ENCODE results near the gene LMX1B. TPM values are rescaled to one million over a fixed set of nuclear protein-coding genes. Genes with fewer than 3 reads are reported as not detected.

The LMX1B gene
- total RNA-seq, 1 experiment from 2014 or later: 2.6 TPM

DNA sequence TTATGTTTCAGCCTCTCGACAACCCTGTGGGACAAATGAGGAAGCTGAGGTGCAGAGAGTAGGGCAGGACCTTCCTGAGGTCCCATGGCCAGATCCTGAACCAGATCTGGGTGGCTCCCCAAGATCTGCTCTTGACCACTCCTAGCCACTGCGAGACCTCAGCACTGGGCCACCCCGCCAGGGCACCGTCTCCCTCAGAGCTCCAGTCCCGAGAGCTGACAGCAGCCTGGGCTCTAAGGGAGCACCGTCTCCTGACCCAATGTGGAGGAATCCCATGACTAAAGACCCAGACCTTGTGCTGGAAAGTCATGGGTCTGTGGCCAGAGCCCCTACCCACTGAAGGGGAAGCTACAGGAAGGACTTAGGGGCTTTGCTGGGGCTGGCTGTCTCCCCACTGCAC lies 4.5 kb upstream of the LMX1B start:
- BruUV-seq (replicated peaks): no TSS peak
- Histone ChIP-seq H3K4me1 (ENCODE audit: control insufficient read depth, insufficient read depth, low read length) (no peaks in the 10 kb centered on the region), H3K9me3 (ENCODE audit: control insufficient read depth, insufficient read depth, low read depth, low read length) (no peaks in the 10 kb centered on the region), H3K4me3 (ENCODE audit: low read depth in 2 of 2, low read length in 2 of 2) (no peak overlapping the region), H3K36me3 (ENCODE audit: control insufficient read depth, insufficient read depth, low read length) (no peaks in the 10 kb centered on the region), H3K27ac (ENCODE audit: low read length) (no peak overlapping the region), H3K27me3 (ENCODE audit: control insufficient read depth, insufficient read depth, low read length) (no peaks in the 10 kb centered on the region)
- no peak for DNase-seq (ENCODE audit: low read depth, low spot score)
- intact Hi-C loops (cut with micrococcal nuclease; ENCODE audit: unreplicated experiment): loop anchor here (5.0 kb wide), 1 partner anchor 78 kb away; no protein-coding TSS in a partner anchor
- CTCF ChIA-PET: no interaction called here
- no peak for TF ChIP-seq POLR2AphosphoS5 (IDR thresholded peaks at IDR 0.05; ENCODE audit: low read depth, low read length)
- no peak for TF ChIP-seq TCF7L2 (IDR thresholded peaks at IDR 0.05; ENCODE audit: low read depth, low read length)
- TF ChIP-seq, protein P1, sequence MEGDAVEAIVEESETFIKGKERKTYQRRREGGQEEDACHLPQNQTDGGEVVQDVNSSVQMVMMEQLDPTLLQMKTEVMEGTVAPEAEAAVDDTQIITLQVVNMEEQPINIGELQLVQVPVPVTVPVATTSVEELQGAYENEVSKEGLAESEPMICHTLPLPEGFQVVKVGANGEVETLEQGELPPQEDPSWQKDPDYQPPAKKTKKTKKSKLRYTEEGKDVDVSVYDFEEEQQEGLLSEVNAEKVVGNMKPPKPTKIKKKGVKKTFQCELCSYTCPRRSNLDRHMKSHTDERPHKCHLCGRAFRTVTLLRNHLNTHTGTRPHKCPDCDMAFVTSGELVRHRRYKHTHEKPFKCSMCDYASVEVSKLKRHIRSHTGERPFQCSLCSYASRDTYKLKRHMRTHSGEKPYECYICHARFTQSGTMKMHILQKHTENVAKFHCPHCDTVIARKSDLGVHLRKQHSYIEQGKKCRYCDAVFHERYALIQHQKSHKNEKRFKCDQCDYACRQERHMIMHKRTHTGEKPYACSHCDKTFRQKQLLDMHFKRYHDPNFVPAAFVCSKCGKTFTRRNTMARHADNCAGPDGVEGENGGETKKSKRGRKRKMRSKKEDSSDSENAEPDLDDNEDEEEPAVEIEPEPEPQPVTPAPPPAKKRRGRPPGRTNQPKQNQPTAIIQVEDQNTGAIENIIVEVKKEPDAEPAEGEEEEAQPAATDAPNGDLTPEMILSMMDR (IDR thresholded peaks at IDR 0.05): no peak
- no peak for TF ChIP-seq SIN3A (IDR thresholded peaks at IDR 0.05; ENCODE audit: borderline replicate concordance, insufficient read depth, low read depth, low read length)
- TF ChIP-seq, protein P2, sequence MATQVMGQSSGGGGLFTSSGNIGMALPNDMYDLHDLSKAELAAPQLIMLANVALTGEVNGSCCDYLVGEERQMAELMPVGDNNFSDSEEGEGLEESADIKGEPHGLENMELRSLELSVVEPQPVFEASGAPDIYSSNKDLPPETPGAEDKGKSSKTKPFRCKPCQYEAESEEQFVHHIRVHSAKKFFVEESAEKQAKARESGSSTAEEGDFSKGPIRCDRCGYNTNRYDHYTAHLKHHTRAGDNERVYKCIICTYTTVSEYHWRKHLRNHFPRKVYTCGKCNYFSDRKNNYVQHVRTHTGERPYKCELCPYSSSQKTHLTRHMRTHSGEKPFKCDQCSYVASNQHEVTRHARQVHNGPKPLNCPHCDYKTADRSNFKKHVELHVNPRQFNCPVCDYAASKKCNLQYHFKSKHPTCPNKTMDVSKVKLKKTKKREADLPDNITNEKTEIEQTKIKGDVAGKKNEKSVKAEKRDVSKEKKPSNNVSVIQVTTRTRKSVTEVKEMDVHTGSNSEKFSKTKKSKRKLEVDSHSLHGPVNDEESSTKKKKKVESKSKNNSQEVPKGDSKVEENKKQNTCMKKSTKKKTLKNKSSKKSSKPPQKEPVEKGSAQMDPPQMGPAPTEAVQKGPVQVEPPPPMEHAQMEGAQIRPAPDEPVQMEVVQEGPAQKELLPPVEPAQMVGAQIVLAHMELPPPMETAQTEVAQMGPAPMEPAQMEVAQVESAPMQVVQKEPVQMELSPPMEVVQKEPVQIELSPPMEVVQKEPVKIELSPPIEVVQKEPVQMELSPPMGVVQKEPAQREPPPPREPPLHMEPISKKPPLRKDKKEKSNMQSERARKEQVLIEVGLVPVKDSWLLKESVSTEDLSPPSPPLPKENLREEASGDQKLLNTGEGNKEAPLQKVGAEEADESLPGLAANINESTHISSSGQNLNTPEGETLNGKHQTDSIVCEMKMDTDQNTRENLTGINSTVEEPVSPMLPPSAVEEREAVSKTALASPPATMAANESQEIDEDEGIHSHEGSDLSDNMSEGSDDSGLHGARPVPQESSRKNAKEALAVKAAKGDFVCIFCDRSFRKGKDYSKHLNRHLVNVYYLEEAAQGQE (IDR thresholded peaks at IDR 0.05; ENCODE audit: insufficient read depth in 1 of 2, low read depth in 2 of 2, low read length in 1 of 2): no peak
- no peak for ATAC-seq
- POLR2A ChIA-PET: interaction anchor here (0.6 kb wide), 1 partner anchor 207 kb away, joined by 5 read pairs; no protein-coding TSS in a partner anchor
- in situ Hi-C loops (cut with HindIII; ENCODE audit: low pct_unique_long_range_greater_than_20kb, low sequenced_read_pairs): no loop called here

DNA sequence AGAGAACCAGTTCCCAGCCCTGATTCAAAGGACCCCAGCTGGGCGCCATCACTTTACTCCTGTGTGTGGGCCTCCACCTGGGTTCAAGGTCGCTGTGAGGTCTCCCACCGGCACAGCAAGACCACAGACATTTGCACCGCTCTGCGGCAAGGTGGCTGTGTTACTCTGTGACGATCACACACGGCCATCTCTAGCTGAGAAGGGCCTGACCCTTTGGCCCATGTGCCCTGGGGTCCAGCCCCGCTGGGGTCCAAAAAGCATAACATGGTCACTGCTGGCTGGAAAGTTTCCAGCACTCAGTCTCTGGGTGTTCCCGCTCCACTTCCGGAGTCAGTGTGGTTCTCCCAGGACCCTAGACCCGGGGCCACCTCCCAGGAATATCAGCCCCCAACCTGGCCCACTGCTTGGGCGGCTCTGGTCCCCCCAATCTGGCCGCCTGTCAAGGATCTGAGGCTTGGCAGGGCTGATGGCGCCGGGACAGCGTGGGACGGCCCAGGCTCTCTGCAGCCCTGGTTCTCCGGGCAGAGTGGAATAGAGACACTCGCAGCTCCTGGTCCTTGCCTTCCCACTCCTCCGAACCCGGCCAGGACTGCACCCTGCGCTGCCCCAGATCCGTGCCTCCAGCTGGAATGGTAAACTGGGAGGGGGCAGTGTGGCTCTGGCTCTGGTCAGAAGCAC lies 3.9 kb upstream of the LMX1B start:
- CTCF ChIA-PET: interaction anchor here (0.7 kb wide), 1 partner anchor 15 kb away, joined by 7 read pairs; no protein-coding TSS in a partner anchor
- ATAC-seq (no peak), DNase-seq (ENCODE audit: low read depth, low spot score) (no peak)
- H3K4me3 ChIP-seq (ENCODE audit: low read depth in 2 of 2, low read length in 2 of 2): no peak overlapping the region
- no TSS peak for BruUV-seq (replicated peaks)
- POLR2A ChIA-PET: interaction anchor here (0.5 to 0.6 kb wide), 2 partner anchors 206 to 302 kb away, joined by 3 to 5 read pairs; no protein-coding TSS in a partner anchor
- no peak overlapping the region for H3K27ac ChIP-seq (ENCODE audit: low read length)
- no peaks in the 10 kb centered on the region for H3K27me3 ChIP-seq (ENCODE audit: control insufficient read depth, insufficient read depth, low read length)
- no peaks in the 10 kb centered on the region for H3K9me3 ChIP-seq (ENCODE audit: control insufficient read depth, insufficient read depth, low read depth, low read length)
- H3K4me1 ChIP-seq (ENCODE audit: control insufficient read depth, insufficient read depth, low read length): no peaks in the 10 kb centered on the region
- intact Hi-C loops (cut with micrococcal nuclease; ENCODE audit: unreplicated experiment): loop anchor here (5.0 kb wide), 1 partner anchor 77 kb away; no protein-coding TSS in a partner anchor
- TF ChIP-seq POLR2AphosphoS5 (IDR thresholded peaks at IDR 0.05; ENCODE audit: low read depth, low read length) (no peak), SIN3A (IDR thresholded peaks at IDR 0.05; ENCODE audit: borderline replicate concordance, insufficient read depth, low read depth, low read length) (no peak), TCF7L2 (IDR thresholded peaks at IDR 0.05; ENCODE audit: low read depth, low read length) (no peak)
- TF ChIP-seq, protein P2 (IDR thresholded peaks at IDR 0.05; ENCODE audit: insufficient read depth in 1 of 2, low read depth in 2 of 2, low read length in 1 of 2): no peak
- TF ChIP-seq, protein P1 (IDR thresholded peaks at IDR 0.05): no peak
- in situ Hi-C loops (cut with HindIII; ENCODE audit: low pct_unique_long_range_greater_than_20kb, low sequenced_read_pairs): no loop called here
- no peaks in the 10 kb centered on the region for H3K36me3 ChIP-seq (ENCODE audit: control insufficient read depth, insufficient read depth, low read length)
